Measurements from ENCODE around the gene IPO11. TPM values are rescaled to one million over a fixed set of nuclear protein-coding genes. Genes with fewer than 3 reads are reported as not detected.

The IPO11 gene
- total RNA-seq, 1 donor from 2014 or later: 11.8 TPM

DNA sequence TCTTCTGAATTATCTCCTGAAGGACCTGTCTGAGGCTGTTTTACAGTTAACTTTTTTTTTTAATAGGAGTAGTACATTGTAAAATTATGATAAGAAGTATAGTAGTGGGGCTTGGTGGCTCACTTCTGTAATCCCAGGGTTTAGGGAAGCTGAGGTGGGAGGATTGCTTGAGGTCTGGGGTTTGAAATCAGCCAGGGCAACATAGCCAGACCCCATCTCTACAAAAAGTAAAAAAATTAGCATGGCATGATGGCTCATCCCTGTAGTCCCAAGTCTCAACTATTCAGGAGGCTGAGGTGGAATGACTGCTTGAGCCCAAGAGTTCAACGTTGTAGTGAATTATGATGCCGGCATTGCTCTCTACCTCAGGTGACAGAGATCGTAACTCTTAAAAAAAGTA is 7.0 kb downstream of the IPO11 start:
- DNase-seq (ENCODE audit: low spot score in 2 of 2): no peak
- Histone ChIP-seq H3K4me3 (no peak overlapping the region), H3K9me3 (no peaks in the 10 kb centered on the region), H3K27me3 (no peaks in the 10 kb centered on the region), H3K27ac (no peak overlapping the region), H3K4me1 (no peaks in the 10 kb centered on the region), H3K36me3 (no peaks in the 10 kb centered on the region)
- intact Hi-C loops (cut with DNase I): loop anchor here (10.0 kb wide), 1 partner anchor 1475 kb away; the partner anchor contains the start of genes ERCC8 and NDUFAF2
- TF ChIP-seq, protein P1, sequence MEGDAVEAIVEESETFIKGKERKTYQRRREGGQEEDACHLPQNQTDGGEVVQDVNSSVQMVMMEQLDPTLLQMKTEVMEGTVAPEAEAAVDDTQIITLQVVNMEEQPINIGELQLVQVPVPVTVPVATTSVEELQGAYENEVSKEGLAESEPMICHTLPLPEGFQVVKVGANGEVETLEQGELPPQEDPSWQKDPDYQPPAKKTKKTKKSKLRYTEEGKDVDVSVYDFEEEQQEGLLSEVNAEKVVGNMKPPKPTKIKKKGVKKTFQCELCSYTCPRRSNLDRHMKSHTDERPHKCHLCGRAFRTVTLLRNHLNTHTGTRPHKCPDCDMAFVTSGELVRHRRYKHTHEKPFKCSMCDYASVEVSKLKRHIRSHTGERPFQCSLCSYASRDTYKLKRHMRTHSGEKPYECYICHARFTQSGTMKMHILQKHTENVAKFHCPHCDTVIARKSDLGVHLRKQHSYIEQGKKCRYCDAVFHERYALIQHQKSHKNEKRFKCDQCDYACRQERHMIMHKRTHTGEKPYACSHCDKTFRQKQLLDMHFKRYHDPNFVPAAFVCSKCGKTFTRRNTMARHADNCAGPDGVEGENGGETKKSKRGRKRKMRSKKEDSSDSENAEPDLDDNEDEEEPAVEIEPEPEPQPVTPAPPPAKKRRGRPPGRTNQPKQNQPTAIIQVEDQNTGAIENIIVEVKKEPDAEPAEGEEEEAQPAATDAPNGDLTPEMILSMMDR (IDR thresholded peaks at IDR 0.05): no peak

DNA sequence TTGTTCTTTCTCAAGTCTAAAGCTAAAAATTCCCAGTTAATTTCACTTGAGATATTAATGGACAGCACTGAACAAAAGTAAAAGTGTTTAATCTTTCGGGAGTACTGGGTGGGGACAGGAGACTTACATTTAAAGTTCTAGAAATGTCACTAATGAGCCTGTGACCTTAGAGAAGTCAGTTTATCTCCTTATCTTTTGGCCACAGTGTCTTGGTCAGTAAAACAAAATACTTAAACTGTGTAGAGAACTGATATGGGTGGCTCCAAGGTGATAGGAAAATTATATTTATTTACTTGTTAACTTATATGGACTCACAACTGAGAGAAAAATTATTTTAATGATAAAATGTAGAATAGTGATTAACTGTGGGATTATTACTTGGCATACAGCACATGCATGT is 8.9 kb downstream of the IPO11 start:
- H3K36me3 ChIP-seq: peaks cover 0 to 3% of the 10 kb centered on the region in 2 donors
- no peak overlapping the region for H3K4me3 ChIP-seq
- H3K27ac ChIP-seq: no peak overlapping the region
- TF ChIP-seq, protein P1 (IDR thresholded peaks at IDR 0.05): no peak
- DNase-seq (ENCODE audit: low spot score in 2 of 2): no peak
- H3K9me3 ChIP-seq: no peaks in the 10 kb centered on the region
- no peaks in the 10 kb centered on the region for H3K4me1 ChIP-seq
- no peaks in the 10 kb centered on the region for H3K27me3 ChIP-seq
- intact Hi-C loops (cut with DNase I): no loop called here

DNA sequence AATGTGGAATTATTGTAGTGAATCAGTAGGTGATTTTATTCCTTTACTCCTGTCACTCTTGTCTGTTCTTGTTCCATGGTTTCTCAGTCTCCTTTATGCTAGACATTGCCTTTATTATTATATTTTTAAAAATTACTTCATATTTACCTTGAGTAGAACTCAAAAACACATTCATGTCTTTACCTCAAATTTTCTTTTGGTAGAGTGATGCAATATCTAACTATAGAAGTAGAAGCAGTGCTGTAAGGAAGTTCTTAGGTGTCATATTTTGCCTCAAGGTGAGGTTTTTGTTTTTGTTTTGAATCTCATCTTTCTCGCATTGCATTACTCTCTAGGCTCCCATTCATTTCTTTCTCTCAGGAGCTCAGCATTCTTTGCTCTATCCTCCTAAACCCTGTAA is 12.2 kb downstream of the IPO11 start:
- no peaks in the 10 kb centered on the region for H3K27me3 ChIP-seq
- H3K27ac ChIP-seq: no peak overlapping the region
- no peaks in the 10 kb centered on the region for H3K9me3 ChIP-seq
- H3K4me1 ChIP-seq: no peaks in the 10 kb centered on the region
- no peak for DNase-seq (ENCODE audit: low spot score in 2 of 2)
- no peak overlapping the region for H3K4me3 ChIP-seq
- intact Hi-C loops (cut with DNase I): no loop called here
- peaks cover 0 to 3% of the 10 kb centered on the region in 2 donors for H3K36me3 ChIP-seq
- TF ChIP-seq, protein P1 (IDR thresholded peaks at IDR 0.05): no peak

DNA sequence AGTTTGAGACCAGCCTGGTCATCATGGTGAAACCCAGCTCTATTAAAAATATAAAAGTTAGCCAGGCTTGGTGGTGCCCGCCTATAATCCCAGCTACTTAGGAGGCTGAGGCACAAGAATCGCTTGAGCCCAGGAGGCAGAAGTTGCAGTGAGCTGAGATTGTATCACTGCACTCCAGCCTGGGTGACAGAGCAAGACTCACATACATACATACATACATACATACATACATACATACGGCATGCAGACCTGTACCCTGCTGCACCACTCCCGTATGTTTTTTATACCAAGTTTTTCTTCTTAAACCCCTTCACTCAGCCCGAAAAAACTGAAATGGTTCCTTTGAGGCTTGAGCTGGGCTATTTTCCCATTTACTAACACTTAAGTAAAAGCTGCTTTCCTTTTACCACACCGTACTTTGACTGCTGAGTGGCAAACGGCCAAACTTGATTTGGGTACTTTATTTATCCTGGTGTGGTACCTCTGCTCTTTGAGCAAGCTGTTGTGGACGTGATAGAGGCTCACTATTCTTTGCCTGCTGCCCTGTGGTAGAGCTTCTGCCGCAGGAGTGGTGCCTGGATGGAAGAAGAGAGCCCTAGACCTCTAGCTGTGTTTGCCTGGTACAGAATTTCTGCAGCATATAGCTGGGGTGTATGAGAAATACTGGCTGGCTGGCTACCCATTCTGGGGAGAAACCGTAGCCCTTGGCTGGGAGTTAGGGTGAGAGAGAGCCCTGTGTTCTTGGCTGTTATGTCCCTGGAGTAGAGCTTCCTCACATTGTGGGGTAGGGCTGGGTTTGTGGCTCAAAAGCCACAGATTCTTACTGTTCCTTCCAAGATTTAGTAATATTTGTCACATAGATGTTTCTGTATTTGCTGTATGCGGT is 19.4 kb downstream of the IPO11 start:
- DNase-seq (ENCODE audit: low spot score in 2 of 2): no peak
- TF ChIP-seq, protein P1 (IDR thresholded peaks at IDR 0.05): no peak

DNA sequence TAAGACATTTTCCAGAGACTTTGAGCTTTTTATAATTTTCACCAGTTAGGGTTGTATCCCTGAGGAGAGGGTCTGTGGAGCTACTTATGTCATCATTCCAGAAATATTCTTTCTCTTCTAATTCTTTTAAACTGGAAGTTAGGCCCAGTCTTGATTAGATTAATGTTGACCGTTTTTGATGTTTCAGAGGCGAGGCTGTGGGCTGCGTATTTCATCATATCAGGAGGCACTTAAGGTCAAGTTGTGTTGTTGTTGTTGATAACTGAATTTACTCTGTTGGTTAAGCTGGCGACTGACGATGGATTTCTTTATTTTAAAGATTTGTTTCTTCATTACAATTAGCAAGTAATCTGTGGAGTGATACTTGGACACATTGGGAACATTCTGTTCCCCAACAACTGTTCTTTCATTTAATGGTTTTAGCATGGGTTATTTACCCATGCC is 20.1 kb downstream of the IPO11 start:
- no peak overlapping the region for H3K4me3 ChIP-seq
- H3K27ac ChIP-seq: no peak overlapping the region
- no peaks in the 10 kb centered on the region for H3K9me3 ChIP-seq
- intact Hi-C loops (cut with DNase I): no loop called here
- H3K4me1 ChIP-seq: no peaks in the 10 kb centered on the region
- DNase-seq (ENCODE audit: low spot score in 2 of 2): no peak
- TF ChIP-seq, protein P1 (IDR thresholded peaks at IDR 0.05): no peak
- H3K27me3 ChIP-seq: no peaks in the 10 kb centered on the region
- H3K36me3 ChIP-seq: peaks cover 0 to 3% of the 10 kb centered on the region in 2 donors

More for the DNA sequence above, 19.4 kb downstream of the IPO11 start:
- no peak overlapping the region for H3K27ac ChIP-seq
- no peak overlapping the region for H3K4me3 ChIP-seq
- no peaks in the 10 kb centered on the region for H3K9me3 ChIP-seq
- H3K27me3 ChIP-seq: no peaks in the 10 kb centered on the region
- peaks cover 0 to 3% of the 10 kb centered on the region in 2 donors for H3K36me3 ChIP-seq
- intact Hi-C loops (cut with DNase I): no loop called here
- no peaks in the 10 kb centered on the region for H3K4me1 ChIP-seq
